ENCODE data around the gene KAT5.
"Not testable (repeated sequence)": the region's sequence is repeated elsewhere in the genome, so short reads cannot be mapped to it uniquely, and the experiment has no call there.

Gene KAT5

DNA sequence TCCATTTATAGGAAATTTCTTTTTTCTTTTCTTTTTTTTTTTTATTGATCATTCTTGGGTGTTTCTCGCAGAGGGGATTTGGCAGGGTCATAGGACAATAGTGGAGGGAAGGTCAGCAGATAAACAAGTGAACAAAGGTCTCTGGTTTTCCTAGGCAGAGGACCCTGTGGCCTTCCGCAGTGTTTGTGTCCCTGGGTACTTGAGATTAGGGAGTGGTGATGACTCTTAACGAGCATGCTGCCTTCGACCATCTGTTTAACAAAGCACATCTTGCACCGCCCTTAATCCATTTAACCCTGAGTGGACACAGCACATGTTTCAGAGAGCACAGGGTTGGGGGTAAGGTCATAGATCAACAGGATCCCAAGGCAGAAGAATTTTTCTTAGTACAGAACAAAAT, 50.1 kb downstream of the KAT5 start:
- DNase-seq, result not testable (repeated sequence)

DNA sequence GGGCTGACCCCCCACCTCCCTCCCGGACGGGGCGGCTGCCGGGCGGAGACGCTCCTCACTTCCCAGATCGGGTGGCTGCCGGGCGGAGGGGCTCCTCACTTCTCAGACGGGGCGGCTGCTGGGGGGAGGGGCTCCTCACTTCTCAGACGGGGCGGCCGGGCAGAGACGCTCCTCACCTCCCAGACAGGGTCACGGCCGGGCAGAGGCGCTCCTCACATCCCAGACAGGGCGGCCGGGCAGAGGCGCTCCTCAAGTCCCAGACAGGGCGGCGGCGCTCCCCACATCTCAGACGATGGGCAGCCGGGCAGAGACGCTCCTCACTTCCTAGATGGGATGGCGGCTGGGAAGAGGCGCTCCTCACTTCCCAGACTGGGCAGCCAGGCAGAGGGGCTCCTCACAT, 50.8 kb downstream of the KAT5 start:
- DNase-seq, result not testable (repeated sequence)

DNA sequence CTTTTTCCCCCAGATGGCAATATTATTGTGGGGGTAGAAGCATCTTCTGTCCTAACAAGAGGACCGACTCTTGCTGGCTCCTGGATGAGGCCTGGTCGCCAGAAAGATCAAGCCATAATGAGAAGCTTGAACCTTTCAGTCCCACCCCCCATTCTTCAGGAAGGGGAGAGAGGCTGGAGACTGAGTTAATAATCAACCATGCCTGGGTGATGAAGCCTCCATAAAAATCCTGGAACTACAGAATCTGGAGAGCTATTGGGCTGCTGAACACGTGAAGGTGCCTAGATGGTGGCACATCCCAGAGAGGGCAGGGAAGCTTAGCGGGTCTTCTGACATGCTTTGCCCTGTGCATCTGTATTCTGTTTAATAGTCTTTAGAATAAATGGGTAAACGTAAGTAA, 52.4 kb downstream of the KAT5 start:
- DNase-seq, result no peak

DNA sequence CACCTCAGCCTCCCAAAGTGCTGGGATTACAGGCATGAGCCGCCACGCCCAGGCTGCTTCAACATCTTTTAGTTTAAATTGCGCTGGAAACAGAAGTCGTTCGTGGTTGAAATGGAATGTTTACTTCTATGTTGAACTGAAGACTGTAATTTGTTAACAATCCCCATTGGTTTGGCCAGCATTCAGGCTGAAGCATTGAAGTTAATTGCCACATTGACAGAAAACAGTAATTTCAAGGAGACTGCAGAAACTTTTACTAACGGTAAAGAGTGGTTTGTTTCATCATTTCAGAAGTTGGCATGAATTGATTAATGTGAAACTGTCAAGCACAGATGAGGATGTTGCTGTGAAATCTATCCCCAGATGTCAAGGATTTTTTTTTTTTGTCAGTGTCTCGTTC, 54.5 kb downstream of the KAT5 start:
- no peak for DNase-seq

DNA sequence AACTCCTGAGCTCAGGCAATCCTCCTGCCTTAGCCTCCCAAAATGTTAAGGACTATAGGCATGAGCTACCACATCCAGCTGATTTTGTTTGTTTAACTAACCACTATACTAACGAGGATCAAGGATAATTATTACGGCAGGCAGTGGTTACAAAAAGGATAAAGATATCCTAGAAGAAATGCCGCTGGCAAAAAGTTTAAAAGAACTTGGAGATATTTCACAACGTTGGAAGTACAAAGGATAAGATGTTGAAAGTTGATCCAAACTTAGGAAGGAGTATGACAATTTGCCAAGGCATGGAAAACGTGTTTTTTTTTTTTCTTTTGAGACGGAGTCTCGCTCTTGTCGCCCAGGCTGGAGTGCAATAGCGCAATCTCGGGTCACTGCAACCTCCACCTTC, 55.4 kb downstream of the KAT5 start:
- DNase-seq, result no peak

DNA sequence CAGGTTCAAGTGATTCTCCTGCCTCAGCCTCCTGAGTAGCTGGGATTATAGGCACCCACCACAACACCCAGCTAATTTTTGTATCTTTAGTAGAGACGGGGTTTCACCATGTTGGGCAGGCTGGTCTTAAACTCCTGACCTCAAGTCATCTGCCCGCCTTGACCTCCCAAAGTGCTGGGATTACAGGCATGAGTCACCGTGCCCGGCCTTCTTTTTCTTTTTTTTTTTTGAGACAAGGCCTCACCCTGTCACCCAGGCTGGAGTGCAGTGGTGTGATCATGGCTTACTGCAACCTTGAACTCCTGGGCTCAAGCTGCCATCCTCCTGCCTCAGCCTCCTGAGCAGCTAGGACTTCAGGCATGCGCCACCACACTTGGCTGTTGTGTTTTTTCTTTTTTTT, 55.8 kb downstream of the KAT5 start:
- DNase-seq, result not testable (repeated sequence)

All from stimulated activated CD8-positive, alpha-beta memory T cell treated with anti-CD3 and anti-CD28 coated beads, Interleukin-4, amount 100 ng/mL, for 48 hours (primary cell).